Stimulated activated CD8-positive, alpha-beta memory T cell treated with anti-CD3 and anti-CD28 coated beads, Interleukin-7, amount 100 ng/mL, for 24 hours (primary cell): ENCODE data around the gene ZNF865.

Experiments
- DNase-seq: peaks from one replicate; pipeline ENCODE4 v3.0.0-alpha.2; 2020; ENCODE audit warnings: low read depth

ZNF865 gene

DNA sequence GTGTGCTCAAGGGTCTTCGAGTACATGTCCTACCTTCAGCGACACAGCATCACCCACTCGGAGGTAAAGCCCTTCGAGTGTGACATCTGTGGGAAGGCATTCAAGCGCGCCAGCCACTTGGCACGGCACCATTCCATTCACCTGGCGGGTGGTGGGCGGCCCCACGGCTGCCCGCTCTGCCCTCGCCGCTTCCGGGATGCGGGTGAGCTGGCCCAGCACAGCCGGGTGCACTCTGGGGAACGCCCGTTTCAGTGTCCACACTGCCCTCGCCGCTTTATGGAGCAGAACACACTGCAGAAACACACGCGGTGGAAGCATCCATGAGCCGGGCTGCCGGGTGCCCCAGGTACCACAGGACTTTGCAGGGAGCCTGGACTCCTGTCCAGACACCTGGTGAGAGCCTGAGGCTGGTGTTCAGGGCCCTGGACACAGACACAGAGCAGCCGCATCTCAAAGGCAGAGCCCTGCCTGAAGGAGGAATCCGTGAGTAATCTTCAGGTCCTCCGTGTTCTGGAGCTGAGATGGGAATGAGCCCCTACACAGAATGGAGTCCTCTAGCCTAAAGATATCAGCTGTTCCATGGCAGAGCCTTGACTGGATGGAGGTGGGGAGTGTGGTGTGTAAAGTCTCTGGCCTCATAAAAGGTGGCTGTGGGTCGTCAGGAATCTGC, 39.5 kb downstream of the ZNF865 start:
- no peak for DNase-seq

DNA sequence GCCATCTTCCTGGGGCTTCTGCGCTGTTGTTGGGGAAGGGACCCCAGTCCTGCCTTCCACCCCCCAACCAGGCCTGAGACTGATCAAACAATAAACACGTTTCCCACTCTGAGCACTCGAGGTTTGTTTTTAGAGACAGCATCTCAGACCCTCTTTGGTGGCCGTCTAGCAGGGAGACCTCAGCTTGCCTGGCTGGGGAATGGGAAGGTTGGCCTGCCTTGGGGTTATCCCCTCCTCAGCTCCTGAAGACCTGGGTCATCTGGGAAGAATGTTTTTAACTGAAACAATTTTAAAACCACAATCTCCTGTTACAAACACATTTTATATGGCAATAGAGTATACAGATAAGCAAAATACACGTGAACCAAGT, 40.0 kb downstream of the ZNF865 start:
- no peak for DNase-seq

DNA sequence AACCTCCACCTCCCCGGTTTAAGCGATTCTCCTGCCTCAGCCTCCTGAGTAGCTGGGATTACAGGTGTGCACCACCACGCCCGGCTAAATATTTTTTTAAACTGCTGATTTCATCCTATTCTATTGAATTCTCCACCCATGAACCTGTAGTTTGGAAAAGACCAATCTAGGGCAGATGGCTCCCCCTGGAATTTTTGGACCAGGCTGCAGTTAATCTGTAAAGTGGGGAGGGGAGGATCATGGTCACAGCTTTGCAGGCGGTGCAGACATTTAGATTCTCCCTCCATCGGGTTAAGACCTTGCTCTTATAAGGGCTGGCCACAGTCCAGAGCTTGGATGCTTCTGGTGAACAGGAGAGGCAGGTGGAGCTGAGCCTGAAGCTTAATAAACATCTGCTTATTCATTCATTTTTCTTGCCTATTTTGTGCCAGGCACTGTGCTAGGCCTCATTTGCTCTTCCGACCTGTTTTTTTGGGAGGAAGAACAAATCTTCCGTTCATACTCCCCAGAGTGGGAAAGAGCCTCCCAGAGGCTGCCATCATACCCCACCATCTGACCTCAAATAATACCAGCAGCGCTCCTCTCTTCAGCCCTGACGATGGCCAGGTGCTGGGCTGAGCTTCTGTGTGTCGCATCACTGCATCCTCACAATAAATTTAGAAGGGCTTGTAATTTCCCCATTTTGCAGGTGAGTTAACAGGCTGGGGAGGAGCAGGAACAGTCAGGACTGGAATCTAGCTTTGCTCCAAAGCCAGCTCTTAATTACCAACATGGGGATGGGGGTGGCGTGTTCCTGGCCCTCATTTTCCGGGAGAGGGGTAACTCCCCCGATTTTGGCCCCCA, 41.7 kb downstream of the ZNF865 start:
- DNase-seq = no peak

DNA sequence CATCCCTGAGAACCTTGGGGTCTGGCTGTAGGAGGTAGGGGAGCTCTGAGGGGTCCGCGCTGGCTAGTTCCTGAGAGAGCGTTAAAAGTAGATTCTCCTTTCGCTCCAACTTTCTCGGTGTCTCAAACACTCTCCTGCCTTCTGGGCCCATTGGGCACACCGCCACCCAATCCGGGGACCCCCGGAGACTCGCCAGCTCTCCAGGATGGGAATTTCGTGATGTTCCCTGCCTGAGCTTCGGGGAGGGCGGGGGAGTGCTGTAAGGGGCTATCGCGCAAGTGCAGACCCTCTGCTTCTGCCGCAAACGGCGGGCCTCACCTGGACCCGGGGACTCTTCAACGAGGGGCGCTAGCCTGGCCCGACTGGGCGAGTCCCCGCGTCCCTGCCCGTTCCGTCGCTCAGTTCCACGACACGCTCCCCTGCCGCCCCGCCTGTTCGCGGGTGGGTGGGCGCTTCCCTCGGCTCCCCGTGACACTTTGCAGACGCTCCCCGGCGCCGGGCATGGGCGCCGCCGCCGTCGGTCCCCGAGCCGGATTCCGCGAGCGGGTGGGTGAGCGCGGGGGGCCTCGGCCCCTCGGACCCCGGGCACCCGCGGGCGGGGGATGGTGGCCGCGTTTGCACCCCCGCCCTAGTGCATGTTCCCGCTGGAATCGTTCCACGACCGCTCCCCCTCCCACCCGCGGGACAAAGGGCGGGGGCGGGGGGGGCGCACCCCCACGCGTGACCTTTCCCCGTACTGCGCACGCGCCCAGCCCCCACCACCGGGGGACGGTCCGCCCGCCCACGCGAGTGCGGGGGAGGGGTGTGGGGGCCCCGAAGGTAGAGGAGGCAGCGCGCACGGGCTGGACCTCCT, 42.5 kb downstream of the ZNF865 start, which contains the start of gene CCDC106:
TSS of gene CCDC106 (plus strand) at position 481 of the 853 bp plus-strand sequence. CDS start 835 bp downstream, outside the sequence.
- DNase-seq = no peak

DNA sequence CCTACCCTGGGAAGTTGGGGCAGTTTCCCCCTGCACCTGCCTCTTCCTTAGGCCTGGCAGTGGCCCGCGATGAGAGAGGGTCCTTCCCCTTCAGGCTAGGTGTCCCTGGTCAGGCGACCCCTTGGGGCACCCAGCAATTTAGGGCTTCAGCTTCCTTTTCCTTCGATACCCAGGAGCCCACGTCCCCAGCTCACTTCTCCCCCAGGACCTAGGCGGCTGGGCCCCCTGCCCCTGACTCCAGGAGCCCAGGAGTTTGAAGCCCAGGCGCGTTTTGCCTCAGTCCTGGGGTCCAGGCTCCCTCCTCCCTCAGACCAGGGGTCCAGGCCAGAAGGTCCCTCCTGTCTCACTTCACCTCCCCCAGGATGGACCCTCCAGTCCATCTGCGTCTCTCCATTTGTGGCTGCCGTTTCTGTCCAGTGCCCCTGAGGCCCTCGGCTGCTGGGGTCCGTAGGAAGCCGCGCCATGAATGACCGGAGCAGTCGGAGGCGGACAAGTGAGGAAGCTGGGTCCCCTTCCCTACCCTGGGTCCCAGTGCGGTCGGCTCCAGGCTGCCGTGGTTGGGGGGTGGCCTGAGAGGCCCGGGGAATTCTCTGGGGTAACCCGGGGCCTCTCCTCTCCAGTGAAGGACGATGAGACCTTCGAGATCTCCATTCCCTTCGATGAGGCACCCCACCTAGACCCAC, 43.3 kb downstream of the ZNF865 start:
- DNase-seq = no peak

DNA sequence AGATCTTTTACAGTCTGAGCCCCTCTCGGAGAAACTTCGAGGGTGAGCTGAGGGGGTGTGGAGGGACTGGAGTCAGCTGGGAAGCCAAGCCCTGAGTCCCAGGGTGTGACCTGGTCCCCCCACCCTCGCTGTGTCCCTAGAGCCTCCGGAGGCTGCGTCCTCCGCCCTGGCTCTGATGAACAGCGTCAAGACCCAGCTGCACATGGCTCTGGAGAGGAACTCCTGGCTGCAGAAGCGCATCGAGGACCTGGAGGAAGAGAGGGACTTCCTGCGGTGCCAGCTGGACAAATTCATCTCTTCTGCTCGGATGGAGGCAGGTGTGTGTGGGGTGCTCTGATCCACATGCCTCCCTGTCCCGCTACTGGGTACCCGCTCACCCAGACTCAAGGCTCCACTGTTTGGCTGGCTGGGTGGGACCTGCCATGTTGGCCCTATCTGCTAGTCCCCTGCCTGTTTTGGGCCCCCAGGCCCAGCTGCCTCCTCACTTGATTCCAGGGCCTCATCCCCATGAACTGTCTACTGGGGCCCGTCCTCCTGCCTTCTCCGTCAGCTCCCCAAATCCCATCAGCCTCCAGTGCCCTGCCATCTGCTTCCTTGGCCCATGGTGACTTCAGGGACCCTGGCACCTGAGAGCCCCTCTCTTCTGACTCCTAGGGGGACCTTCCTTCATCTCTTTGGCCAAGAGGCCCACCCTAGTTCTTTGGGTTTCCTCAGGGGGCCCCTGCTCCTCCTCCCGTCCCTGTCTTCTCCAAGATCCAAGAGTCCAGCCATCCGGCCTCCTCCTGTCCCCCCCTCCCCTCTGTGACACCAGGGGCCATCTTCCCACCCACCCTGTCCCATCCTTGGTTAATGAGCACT, 44.0 kb downstream of the ZNF865 start:
- no peak for DNase-seq

DNA sequence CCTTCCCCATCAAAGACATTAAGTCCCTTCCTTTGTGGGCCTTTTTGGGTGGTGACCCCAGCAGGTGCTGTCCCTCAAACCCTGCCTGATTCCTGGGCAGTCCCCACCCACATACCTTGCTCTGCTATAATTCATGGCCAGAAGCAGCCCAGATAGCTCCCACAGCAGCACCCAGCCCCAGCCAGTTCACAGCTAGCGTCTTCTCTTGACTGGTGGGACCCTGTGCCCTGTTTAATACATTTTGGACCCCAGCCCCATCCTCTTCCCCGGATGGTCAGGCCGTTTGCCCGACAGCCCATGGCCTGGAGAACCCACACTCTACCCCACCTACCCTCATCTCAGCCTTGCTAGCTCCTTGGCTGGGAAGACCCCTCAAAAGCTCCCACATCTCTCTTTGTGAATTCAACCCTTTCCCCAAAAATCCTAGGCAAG, 44.7 kb downstream of the ZNF865 start:
- DNase-seq = no peak

DNA sequence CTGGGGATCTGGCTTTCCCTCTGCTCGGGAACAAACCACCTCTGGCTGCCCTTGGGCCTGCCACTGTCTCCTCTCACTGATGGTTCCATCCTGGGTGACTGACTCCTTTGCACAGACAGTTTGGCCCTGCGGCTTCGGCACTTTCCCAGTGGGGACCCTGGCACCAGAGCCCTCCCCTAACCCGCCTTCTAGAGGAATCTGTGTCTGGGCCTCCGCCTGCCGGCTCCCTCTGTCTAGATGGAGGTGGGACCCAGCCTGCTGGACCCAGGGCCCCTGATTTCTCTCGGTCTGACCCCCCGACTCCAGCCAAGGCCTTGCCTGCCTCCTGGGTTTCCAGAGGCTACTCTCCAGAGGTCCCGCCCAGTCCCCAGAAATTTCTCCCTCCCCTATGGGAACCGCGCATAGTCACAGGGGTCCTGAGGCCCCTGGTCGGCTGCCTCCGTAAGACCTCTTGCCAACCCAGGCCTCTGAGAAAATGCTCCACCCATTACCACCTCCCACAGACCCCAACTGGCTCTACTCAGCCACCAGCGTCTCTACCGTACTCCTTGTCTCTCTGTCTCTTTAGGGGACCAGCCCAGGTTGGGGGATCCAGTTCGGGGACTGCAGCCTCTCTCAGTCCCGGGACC, 45.3 kb downstream of the ZNF865 start:
- no peak for DNase-seq

DNA sequence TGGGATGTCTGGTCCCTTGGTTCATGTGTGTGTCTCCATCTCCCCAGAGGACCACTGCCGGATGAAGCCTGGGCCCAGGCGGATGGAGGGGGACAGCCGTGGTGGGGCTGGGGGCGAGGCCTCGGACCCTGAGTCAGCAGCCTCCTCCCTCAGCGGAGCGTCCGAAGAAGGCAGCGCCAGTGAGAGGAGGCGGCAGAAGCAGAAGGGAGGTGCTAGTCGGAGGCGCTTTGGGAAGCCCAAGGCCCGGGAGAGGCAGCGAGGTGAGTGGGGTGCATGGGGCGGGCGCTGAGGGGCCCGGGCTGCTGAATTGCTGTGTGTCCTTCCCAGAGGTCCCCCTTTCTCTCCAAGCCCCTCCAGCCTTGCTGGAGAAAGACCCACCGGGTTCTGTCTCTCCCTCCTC, 45.8 kb downstream of the ZNF865 start:
- DNase-seq = no peak

DNA sequence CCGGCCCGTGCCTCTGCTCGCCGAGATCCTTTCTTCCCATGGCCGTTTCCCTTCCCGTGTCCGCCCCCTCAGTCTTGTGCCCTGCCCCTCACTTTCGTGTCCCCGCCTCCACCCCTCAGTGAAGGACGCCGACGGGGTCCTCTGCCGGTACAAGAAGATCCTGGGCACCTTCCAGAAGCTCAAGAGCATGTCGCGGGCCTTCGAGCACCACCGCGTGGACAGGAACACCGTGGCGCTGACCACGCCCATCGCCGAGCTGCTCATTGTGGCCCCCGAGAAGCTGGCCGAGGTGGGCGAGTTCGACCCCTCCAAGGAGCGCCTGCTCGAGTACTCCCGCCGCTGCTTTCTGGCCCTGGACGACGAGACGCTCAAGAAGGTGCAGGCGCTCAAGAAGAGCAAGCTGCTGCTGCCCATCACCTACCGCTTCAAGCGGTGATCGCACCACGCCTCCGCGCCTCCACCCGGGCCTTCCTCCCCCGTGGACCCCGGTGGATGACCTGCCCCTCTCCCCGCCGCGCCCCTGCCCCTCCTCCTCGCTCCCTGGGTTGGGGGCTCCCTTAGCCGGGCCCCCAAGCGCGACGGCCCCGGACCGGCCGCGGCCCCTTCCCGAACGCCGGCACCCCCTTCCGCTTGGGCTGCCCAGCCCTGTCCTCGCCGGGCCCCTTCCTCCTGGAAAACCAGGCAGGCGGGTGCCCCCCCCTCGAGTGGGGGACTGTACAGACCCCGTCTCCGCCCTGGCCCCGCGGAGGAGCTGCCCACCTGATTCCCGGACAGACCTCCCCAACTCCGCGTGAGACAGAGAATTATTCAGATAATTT, 47.1 kb downstream of the ZNF865 start:
- DNase-seq = no peak

DNA sequence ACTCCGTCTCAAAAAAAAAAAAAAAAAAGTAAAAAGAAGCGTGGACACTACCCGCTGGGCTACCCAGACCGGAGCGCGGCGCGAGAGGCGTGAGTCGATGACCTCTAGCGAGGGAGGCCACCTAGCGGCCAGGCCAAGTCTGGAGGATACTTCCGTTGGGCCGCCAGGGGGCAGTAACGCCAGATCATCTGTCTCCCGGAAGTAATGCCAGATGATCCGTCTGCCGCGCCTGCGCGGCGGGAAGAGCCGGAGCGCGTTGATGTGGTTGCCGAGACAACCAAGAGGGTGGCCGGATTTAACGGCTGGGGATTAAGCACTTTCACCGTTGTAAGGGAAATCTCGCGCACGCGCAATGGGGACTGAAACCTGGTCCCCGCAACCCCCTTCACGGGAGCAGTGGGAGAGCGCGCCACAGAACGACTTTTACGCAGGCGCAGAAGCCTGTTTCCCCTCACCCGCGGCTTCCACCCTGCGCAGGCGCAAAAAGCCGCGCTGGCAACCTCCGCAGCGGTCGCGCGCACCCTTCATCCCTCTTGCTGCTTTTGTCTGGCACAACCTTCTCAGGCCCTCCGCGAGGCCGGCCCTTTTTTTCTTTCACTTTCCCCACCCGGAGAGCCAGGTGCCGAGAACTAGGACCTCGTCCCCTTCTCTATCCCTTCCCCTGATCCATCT, 48.3 kb downstream of the ZNF865 start:
- peak; percentile 98 for DNase-seq

DNA sequence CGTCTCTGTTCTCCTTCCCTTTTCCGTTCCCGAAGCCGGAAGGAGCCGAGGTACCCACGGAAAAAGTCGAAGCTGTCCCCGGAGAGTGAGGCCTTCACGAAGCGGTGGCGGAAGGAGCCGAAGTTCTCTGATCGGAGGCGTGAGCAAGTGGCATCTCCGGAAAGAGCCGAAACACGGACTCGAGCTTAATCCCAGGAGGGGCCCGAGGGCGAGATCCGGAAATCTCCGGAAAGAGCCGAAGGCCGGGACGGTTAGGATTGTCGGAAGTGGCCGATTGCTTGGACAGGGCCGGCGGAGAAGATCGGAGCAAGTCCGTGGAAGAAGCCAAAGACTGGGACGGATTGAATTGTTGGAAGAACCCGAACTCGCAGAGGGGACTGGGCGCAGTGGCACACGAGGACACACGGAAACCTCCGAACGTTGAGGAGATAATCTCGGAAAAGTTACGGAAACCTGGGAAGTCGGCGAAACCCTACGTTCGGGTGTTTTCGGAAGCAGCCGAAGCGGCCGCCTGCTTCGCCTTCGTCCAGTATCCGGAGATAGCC, 48.9 kb downstream of the ZNF865 start:
- DNase-seq = peak; percentile 97

DNA sequence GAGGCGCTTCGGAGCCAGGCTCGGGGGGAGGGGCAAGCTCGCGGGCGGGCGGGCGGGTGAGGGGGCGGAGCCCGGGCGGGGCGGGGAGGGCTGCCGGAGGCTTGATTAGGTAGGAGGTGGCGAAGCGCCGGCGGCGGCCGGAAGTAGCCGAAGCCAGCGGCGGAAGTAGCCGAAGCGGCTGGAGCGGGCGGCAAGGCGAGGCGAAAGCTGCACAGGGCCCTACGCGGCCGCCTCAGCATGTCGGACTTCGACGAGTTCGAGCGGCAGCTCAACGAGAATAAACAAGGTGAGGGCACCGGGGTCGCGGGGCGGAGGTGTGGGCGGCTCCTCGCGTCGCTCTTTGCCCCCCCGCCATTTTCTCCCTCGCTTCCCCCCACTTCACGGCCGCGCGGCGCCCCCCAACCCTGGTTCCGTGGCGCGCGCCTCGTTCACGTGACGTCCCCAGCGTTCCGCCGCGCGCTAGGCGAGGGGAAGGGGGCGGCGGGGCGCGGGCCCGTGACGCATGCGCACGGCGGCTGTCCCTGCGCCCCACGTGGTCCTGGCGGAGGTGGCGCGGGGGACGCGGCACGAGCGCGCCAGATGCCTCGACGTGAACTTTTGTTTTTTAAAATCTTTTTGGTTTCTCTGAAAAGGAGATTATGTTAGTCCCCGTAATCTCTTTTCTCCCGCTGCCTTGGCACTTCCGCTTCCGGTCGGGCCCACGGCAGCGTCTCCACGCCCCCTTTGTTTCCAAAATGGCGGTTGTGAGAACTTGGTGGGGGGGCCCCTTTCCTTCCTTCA, 49.6 kb downstream of the ZNF865 start, which contains the start of gene U2AF2:
TSS of gene U2AF2 (plus strand) at position 168 of the 780 bp plus-strand sequence. CDS start at position 238, 70 bp downstream.
- DNase-seq = peak; percentile 95

DNA sequence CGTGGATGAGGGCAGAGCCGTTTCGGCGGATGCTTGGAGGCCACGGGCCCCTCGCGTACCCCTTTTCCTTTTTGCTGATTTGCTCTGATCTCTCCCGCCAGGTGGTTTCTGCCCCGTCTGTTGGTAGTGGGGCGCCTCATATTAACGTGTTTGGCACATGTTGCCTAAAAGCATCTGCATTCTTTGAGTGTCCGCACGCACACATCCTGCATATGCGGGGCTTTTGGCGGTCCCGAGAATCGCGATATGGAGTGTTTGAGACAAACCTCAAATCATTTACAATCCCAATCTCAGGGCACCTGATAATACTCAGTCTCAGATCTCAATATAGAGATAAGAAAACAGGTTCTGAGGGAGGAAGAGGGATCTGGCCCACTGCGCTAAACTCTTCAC, 50.2 kb downstream of the ZNF865 start:
- DNase-seq = no peak

DNA sequence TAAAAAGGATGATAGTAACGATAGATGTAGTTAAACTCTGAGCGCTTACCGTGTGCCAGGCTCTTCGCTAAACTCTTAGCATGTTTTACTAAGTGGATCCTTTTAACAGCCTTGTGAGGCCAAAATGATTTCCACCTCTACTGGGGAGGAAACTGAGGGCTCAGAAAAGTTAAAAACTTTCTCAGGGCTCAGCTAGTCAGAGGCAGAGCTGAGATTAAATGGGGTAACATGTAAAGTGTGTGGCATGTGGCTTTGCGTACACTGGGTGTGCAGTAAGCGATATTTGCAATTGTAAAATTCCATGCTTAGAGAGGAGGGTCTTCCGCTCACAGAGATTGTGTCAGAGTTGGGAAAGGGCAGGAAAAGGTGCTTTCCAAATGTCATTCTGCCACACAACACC, 51.1 kb downstream of the ZNF865 start:
- DNase-seq = no peak

DNA sequence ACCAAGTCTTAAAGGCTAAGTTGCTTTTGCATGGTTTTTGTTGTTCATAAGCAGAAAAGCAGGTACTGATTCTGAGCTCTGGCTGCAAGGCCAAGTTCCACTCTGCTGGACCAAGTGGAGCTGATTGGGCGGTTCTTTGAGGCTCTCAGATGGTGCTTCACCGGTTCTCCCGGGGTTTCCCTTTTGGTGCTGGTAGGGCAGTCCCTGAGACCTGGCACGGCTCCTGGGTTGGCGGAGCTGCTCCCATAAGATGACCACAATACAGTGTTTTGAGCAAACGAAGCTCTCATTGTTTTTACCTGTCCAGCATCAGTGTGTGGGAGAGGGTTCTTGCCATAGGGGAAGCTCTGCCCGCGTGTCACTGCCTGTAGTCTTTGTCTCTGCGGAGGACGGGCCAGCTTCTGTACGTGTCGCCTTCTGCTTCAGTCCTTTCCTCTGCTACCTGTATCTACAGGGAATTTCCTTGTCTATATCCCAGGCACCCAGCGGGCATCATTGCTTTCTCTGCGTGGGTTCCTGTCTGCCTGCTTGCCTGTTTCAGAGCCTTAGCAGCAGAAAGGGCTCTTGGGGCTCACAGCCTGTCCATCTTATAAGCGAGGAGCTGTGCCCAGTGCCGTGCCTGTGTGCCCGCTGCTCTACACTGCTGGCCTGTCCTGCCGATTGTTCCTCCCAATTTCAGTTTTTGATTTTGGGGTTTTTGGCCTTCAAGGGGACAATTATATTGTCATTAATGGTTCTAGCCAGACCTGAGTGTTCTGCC, 51.7 kb downstream of the ZNF865 start:
- no peak for DNase-seq

DNA sequence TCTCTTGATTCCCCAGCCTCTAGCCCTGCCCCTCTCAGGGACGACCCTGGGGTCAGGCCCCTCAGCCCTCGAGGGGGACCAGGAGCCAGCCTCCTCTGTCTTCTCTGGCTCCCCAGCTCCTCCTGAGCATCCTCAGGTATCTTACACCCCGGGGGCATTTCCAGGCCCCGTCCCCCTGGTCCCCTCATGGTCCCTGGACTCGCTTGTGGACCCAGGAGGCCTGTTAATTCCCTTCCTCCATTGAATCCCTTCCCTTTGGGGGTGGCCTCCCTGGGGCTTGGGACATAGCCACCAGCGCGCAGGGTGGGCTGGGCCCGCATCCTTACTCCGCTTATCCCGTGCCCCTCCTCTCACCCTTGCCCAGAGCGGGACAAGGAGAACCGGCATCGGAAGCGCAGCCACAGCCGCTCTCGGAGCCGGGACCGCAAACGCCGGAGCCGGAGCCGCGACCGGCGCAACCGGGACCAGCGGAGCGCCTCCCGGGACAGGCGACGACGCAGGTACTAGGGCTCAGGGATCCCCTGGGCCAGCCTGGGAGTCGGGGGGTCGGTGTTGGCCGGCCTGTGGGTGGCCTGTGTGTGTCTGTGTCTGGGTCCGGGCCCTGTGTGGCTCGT, 53.5 kb downstream of the ZNF865 start:
- no peak for DNase-seq
